NOMO-1 treated with DMSO at 0.1 percent for 48 hours (cell line): ENCODE measurements around the gene RAB6B.

ENCODE experiments used
- DNase-seq: peaks from one replicate; lab custom pipeline; 2025; ENCODE audit not compliant: unreplicated experiment; lab: John Stamatoyannopoulos, UW

Gene RAB6B

DNA sequence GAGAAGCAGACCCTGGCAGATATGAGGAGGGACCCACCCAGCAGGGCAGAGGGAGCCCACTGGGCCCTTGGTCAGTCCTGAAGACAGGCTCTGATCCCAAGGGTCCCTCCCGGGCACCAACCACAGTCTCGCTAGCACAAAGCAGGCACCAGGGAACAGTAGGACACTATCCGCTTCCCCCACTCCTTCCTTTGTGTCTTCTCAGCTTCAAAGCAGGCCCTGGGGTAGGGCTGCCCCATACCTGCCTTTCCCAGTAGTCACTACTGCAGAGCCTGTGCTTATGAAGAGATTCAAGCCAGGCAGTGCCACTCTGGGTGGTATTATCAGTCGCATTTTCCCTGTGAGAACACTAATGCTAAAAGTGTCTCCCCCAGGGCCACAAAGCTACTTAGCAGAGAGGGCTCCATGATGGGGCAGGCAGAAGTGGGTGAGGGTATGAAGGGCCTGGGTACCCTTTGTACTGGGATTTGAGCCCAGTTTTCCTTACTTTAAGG lies 57.3 kb downstream of the RAB6B start:
- no peak for DNase-seq

DNA sequence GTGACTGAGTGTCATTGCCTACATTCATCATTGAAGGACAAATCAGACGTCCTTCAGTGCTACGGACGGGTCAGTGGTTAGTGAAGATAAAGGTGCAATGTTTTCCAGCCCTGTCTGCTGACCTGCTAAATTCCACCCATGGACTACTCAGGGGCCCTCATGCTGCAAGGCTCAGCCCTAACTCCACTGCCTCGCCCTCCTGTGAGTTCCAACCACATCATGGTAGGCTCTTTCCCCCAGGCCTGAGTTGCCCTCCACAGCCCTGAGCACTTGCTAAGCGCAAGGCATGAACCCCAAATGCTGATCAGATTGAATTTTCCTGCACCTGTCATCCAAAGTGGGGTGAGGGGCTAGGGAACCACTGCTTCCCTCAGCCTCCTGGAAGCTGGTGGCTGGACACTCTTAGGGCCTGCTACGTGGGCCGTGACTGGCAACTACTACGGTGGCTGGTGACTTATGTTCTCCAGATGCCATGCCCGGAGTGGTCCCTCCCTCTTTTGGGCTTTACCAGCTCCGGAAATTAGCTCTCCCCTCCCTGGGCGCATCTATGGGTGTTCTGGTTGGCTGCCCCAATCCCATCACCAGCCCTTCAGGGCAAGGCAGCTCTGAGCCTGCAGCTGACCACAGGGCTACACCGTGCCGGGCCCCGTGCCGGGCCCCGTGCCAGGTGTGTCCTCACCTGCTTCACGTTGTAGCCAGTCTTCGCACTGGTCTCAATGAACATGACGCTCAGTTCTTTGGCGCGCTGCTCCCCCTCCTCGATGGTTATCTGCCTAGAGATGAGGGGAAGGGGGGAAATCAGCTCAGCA lies 58.0 kb downstream of the RAB6B start:
- DNase-seq: no peak

DNA sequence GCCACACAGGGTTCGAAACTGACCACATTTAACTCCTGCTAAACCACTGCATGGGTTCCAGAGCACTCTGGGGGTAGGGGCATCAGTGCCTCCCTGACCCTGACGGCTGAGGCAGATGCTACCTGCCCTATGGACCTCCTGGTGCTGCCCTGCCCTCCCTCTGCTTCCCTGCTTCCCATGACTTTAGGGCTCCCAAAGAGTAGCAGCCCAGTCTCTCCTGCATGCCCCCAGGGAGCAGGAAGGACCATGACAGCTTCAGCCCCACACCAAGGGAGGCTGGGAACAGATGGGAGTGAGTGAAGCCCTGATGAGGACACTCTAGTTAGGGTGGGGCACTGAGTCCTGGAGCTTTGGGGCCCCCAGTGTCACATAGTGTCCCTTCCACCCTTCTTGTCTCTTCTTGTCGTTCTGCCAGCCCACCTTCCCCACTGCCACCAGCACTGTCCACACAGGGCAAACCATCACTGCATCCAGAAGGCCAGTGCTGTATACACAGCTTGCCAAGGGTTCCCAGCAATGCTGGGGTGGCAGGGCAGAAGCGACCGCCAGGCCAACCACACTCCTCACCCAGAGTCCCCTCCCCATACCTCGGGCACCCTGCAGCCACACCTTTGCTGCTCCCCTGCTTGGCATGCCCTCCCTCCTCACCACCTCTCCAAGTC lies 59.1 kb downstream of the RAB6B start:
- DNase-seq: no peak

DNA sequence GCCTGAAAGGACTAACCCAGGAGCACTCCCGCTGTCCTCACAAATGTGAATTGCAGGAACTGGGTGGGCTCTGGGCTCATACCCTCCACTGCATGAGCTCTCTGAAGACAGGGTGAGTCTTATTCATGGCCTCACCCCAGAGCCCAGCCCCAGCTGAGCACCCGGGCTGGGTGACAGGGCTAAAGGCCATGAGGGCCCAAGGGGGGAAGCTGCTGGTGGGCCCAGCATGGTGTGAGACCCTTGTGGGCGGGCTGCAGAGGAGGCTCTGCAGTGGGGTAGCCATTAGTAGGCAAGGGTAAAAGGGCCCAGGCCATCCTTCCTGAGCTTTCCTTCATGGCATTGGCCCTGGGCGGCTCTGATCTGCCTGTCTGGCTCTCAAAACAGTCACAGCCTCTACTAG lies 59.7 kb downstream of the RAB6B start:
- no peak for DNase-seq

DNA sequence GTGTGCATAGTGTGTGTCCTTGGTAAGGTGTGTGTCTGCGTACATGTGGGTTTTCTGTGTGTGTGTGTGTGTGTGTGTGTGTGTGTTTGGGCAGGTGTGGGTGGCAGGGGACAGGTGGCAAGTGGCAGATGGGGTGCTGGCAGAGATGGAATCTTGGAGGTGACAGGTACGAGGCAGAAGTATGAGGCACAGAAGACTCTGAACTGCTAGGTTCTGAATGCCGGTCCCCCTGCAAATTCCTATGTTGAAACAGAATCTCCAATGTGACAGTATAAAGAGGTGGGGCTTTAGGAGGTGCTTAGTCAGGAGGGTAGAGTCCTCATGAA lies 60.3 kb downstream of the RAB6B start:
- no peak for DNase-seq

DNA sequence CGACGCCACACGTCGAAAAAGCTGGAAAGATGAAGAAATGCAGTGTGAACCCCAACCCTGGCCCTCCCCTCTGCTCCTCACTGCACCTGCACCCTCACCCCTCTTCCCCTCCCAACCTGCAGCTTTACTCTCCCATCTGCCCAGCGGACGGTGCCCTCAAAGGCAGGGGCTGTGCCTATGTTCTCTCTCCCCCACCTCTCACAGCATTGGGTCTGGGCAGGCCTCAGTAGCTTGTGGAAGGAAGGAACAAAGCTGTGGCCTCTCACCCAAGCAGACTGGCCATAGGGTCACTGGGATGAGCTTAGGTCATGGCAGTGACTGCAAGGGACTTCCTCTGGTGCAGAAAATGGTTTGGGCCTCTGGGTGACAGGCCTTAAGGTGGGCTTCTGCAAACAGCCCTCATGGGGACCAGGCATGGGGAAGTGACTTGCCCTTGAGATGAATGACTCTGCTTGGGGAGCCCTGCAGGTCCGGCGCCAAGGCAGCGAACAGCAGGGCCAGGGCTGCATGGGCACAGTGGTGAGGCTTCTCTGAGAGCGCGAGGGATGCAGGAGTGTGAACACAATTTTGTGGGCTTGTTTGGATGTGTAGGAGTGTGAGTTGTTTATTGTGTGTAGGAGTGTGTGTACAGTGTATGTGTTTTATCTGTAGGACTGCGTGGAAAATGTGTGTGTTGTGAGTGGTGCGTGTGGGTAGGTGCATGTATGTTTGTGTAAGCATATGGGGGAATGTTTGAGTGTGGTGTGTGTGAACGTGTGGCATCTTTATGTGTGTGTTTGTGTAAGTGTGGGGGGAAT lies 60.9 kb downstream of the RAB6B start:
- DNase-seq: no peak

DNA sequence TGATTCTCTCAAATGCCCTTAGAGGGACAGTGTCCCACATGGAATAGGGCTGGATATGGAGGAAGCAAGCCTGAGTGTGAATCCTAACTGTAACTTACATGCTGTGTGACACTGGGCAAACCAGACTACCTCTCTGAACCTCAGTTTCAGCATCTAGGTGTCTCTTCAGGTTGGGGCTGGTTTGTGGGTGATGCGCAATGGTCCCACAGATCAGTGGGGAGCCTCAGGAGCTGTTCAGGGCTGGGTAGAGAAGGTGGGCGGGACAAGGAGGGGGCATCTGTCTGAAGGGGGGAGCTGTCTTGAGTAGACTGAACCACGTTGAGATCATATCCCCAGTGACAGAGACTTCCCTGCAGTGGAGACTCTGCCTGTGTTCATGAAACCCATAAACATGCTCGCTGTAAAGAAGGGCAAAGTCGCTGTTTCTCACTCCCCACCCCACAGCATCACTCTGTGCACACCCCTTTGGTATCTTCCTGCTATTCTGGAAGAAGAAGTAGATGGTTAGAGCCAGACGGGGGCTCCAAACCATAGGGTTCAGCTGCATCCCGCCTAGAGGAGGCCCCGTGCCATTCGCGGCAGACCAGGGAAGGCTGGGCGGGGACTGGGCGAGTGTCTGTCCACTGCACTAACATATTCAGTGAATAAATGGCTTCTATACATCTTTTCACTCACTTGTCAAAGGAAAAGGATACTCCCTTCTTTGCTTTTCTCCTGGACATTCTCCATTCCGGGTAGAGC lies 61.6 kb downstream of the RAB6B start:
- no peak for DNase-seq

DNA sequence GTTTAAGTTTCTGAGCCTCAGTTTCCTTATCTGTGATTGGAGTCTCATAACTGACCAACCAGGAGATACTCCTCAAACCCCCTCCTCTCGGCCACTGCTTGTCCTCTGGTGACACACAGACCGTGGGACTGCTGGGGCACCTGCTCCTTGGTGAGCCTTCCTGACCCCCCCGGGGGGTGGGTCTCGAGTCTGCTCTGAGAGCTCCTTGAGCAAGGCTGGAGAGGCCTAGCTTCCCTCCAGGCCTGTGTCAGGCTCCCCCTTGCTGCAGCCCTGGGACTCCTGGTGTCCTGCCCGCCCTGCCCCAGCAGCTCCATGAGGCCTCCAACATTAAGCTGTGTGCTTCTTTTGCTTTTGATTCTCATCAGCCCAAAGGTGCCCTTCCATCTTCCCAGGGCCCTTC lies 62.4 kb downstream of the RAB6B start:
- no peak for DNase-seq

DNA sequence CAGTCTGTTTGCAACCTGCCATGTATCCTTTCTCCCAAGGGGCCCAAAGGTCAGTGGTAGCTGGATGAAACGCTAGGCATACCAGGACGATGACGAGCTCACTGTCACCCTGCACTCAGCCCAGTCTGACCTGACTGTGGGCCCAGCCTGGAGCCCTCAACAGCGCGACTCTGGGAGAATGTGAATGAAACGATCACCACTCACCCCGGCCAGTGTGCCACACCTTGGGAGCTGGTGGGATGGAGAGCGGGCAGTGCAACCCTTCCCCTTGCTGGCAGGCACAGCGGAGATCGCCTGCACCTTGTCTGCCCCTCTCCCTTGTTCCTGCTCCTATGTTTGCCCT lies 62.9 kb downstream of the RAB6B start:
- DNase-seq: no peak

DNA sequence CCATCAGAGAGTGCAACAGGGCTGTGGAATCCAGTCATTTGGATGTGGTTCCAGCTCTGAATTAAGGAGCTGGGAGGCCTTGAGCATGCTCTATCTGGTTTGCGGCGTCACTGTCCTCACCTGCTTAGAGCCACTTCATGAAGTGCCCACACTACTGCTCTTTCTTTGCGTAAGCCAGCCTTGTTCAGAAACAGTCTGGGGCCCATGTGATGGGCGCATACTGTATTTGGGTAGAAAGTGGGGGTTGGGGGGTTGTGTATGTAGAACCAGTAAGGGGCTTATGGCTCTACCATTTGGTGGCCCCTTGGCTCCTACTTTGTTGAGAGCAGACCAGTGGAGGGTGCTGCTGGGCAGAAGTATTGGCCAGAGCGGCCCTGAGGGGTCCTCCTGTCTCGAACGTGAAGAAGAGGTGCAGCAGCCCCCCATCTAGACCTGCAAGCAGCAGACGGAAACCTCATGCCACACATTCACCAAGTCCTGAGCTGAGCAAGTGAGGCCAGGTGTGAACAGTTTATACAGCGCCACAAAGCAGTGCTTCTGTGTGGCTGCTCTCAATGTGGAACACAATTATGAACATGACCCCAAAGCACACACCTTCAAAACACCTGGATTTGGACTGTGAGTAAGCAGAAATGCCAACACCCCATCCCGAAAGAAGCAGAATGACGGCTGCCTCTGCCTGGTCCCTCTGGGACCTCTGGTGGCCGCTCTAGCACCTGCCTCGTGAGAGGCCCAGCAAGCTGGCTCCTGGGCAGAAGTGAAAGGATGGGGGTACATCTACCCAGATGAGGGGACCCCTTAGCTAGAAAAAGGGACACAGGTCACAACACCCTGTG lies 63.5 kb downstream of the RAB6B start:
- no peak for DNase-seq

DNA sequence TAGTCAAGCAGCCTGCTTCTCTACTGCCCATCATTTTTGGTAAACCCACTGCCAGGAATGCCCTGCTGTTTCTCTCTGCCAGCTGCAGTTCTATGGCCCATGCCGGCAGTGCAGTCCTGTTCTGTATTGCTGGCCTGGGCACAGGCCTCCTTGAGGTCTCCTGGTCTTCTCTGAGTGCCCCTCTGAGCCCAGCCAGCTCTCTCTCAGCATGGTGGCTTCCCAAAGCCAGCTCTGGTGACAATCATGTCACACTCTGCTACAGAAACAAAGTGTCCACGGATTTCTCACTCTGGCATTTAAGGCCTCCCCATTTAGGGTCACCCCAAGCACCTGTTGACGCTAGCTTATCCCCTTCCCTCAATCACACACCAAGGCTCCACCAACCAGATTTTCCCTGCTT lies 65.6 kb downstream of the RAB6B start:
- no peak for DNase-seq

DNA sequence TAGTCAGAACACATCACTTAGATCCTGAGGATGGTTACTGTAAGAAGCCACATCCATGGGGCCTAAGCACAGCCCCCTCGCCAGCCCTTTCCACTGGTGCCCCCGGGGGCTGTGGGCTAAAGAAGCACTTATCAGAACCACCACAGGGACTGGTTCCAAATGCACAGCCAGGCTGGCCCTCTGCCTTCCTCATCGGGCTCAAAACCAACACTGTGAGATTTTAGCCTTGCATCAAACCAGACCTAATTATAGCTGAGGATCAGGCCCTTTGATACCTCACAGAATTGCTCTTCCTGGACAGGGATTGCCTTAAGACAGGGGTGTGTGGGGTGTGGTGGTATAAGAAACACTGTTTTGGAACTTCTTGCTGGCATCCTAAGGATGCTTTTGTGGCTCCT lies 66.4 kb downstream of the RAB6B start:
- no peak for DNase-seq

DNA sequence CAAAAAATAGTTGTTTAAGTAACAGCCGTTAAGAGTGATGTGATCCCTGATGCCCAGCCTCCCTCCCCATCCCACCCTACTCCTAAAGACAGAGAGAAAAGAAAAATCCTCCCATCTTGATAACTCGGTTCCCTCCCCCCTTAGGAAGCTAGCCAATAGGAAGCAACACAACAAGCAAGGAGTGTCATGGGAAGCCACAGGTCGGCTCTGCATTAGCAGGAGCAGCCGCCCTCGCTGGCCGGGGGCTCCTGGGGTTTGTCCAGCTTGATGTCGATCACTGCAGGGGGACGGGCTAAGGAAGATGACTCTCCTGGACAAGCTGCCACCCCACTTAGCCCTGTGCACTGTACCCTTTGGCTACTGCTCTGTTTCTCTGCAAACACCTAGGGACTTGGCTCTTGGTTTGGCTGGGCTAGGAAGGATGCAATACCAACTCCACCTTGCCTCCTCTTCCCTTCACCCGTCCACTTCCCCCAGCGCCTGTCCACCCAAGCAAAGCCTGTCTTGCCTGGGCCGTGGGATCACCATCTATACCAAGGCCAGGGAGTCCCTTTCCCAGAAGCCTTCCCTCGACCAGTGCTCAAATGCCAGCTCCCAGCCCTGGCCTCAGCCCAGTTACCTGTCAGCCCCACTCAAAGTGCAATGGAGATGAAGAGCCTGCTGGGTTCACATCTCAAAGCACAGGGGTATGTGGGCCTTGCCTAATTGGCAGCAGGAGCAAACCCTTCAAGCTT lies 66.9 kb downstream of the RAB6B start:
- DNase-seq: no peak

DNA sequence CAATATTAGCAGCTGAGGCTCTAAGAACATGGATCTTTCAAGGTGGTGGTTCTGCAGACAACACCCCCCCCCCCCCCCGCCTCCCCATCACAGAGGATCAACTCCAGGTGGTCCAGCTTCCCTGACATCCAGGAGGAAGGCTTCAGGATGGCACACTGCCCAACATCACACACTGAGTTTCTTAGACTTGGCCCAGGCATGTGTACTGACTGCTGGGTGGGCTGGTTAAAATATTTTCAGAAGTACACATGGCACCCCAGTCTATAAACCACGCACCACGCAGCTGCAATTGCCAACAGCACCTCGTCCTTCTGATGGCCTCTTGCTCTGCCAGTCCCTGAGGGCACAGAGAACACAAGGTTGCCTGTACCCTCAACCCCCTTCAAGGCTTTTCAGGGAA lies 68.0 kb downstream of the RAB6B start:
- DNase-seq: no peak

DNA sequence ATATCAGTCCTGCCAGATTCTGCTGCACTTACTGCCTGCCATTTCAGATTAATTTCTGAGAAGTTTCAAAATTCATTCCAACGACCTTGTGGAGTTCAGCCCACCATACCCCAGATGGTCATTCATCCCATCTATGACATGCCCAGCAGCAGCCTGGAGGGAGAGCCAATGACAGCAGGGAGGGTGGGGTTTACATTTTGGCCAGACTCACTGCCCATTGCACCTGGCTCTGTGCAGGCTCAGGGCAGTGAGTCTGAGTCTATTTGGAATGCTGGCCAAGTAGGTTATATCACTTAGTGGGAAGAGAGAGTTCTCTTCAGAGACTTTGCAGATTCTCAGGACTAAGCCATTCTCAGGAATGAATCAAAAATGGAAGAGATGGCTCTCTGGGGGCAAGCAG lies 68.5 kb downstream of the RAB6B start:
- no peak for DNase-seq

DNA sequence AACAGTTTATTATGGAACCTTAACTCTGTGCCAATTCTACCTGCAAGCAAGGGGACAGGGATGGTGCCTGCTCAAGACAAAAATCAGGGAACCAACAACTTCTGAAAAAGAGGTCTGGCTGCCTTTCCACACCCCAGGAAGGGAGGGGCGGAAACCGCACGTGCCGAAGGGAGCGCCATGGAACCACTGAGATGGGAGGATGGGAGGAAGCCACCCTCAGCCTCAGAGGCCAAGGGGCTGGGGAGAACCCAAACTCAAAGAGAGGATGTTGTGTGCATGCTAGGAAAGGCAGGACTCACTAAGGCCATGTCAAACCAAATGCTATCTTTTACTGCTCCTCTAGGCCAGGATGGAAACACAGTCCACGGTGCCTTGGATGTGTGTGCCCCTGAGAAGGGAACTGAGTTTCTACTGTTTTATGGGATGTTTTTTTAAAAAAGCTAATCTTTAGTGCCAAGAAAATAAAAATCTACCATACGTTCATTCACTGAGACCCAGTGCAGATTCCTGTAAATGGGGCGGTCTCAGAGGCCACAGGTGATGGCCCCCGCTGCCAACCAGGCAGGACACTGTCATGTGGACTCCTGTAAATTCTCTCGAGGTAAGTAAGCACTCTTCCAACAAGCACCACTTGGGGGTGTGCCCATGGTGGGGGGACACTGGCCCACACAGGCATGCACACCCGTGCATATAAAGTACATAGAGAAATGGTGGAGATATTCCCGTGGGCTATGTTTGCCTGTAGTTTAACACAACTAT lies 69.5 kb downstream of the RAB6B start:
- DNase-seq: no peak

DNA sequence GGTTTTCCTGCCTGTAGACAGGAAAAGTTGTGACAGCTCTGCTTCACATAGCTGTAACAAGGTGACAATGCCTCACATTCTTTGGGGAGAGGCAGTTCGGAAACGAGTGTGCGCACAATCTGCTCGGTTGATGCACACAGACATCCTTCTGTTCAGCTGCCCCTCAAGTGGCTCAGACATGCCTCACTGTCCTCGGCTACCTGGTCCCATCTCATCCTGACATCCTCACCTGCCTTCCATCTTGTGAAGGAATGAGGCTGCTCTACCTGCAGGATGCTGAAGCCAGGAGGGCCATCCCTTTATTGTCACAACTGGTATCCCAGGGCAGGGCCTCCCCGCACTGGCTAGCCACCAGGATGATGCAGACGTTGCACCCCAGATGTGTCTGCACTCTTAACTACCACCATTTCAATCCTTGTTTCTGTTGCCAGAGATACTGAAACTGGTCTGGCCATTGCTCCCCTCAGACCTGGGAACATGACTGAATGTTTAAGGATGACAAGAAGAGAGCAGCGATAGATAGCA lies 70.7 kb downstream of the RAB6B start:
- DNase-seq: no peak

DNA sequence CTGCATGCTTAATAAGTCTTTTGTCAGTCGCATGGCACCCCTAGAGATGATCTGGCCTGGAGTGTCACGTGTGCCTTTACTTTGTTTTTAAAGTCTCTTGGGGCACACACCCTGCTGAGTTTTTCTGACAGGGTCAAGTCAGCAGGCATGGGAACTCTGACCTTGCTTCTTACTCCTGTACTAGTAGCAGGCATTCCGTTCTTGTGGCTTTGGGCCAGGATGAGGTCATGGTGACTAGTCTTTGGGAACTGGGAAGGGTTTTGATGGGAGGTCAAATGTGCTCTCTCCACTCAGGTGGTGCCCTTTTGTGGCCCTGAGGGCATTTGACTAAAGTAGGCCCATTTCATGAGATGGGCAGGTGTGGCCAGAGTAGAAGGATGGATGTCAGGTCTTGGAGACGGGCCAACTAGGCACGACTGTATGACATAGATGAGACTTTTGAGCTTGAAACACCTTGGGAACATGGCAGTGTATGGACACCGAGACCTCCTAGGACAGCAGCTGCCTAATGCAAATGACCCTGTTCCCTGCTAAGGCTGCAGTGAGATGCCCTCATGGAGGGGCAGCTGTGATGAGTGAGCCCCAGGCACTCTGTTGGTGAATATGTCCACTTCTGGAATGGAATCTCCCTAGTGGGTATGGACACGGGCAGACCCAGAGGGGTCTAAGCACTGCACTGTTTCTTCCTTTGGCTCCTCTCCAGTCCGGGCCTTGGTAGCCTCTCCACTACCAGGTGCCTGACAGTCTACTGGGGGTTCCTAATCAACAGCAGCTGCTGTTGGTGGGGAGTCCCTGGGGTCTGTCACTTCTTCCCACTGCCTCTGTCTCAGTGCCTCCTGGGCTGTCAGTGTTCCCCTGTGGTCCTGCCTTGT lies 73.7 kb downstream of the RAB6B start:
- no peak for DNase-seq
